OCI-LY3 (cell line): ENCODE results near the gene MAN1A1.

Source experiments
- CTCF ChIP-seq: fragments of 200-600, 300-600 bp; sonication (generic); IDR thresholded peaks from 2 replicates; pipeline ENCODE4 v1.5.1; 2014; ENCODE audit warnings: antibody characterized with exemption, low read length, low read depth
- EZH2phosphoT487 ChIP-seq: fragments of 200-600 bp; shearing (Covaris generic); IDR thresholded peaks from 2 replicates; pipeline ENCODE4 v1.6.1; 2018; ENCODE audit warnings: antibody characterized with exemption, mixed run types, low read depth

GRCh38 chr6:119297049-119297448 lies 52.5 kb downstream of the MAN1A1 start:
- no peak for TF ChIP-seq CTCF
- no peak for TF ChIP-seq EZH2phosphoT487
